ENCODE results near the gene KIF26B.
"Not testable (repeated sequence)": the region's sequence is repeated elsewhere in the genome, so short reads cannot be mapped to it uniquely, and the experiment has no call there.

Gene KIF26B

GRCh38 chr1:245671966-245672767 is 517.4 kb downstream of the KIF26B start:
- DNase-seq (ENCODE audit: low read depth in 4 of 4, low spot score in 1 of 4) = no peak

GRCh38 chr1:245672836-245673656 is 518.3 kb downstream of the KIF26B start:
- not testable (repeated sequence) for DNase-seq (ENCODE audit: low read depth in 4 of 4, low spot score in 1 of 4)

GRCh38 chr1:245673881-245674414 is 519.2 kb downstream of the KIF26B start:
- no peak for DNase-seq (ENCODE audit: low read depth in 4 of 4, low spot score in 1 of 4)

- no peak for DNase-seq (ENCODE audit: low read depth in 4 of 4, low spot score in 1 of 4)
Observed at GRCh38 chr1:245677461-245678240, 522.9 kb downstream of the KIF26B start.

GRCh38 chr1:245678860-245679411 is 524.2 kb downstream of the KIF26B start:
- DNase-seq (ENCODE audit: low read depth in 4 of 4, low spot score in 1 of 4) = no peak

GRCh38 chr1:245679821-245680780 is 525.3 kb downstream of the KIF26B start:
- DNase-seq (ENCODE audit: low read depth in 4 of 4, low spot score in 1 of 4) = no peak

- no peak for DNase-seq (ENCODE audit: low read depth in 4 of 4, low spot score in 1 of 4)
Observed at GRCh38 chr1:245682638-245683628, 528.1 kb downstream of the KIF26B start.

GRCh38 chr1:245683676-245684075 is 528.9 kb downstream of the KIF26B start:
- DNase-seq (ENCODE audit: low read depth in 4 of 4, low spot score in 1 of 4) = no peak

- DNase-seq (ENCODE audit: low read depth in 4 of 4, low spot score in 1 of 4) = no peak
Observed at GRCh38 chr1:245684166-245684565, 529.4 kb downstream of the KIF26B start.

- no peak for DNase-seq (ENCODE audit: low read depth in 4 of 4, low spot score in 1 of 4)
Observed at GRCh38 chr1:245684571-245684970, 529.8 kb downstream of the KIF26B start.

GRCh38 chr1:245685111-245685810 is 530.5 kb downstream of the KIF26B start:
- no peak for DNase-seq (ENCODE audit: low read depth in 4 of 4, low spot score in 1 of 4)

- no peak for DNase-seq (ENCODE audit: low read depth in 4 of 4, low spot score in 1 of 4)
Observed at GRCh38 chr1:245686006-245686405, 531.2 kb downstream of the KIF26B start.

GRCh38 chr1:245686446-245687030 is 531.8 kb downstream of the KIF26B start:
- DNase-seq (ENCODE audit: low read depth in 4 of 4, low spot score in 1 of 4) = no peak

GRCh38 chr1:245687152-245687635 is 532.4 kb downstream of the KIF26B start:
- no peak for DNase-seq (ENCODE audit: low read depth in 4 of 4, low spot score in 1 of 4)

- no peak for DNase-seq (ENCODE audit: low read depth in 4 of 4, low spot score in 1 of 4)
Observed at GRCh38 chr1:245687636-245688535, 533.1 kb downstream of the KIF26B start.

All from stimulated activated CD4-positive, alpha-beta T cell treated with anti-CD3 and anti-CD28 coated beads, Interleukin-1b, Interleukin-23, amount 100 ng/mL, for 24 hours (primary cell).